MCF 10A (cell line): ENCODE data around the gene MLLT10. TPM values are rescaled to one million over a fixed set of nuclear protein-coding genes. Genes with fewer than 3 reads are reported as not detected.

Experiments used
- BruUV-seq: library from RNA; stranded (reverse); fragments of 400-500 nt; replicated peaks from 2 replicates; lab custom pipeline; 2021; lab: Mats Ljungman, UMichigan
- CTCF ChIA-PET: fragments of 300-600 bp; sonication (Branson Sonifier 250); formaldehyde crosslinking; extraction: SDS; loops from one replicate; lab custom pipeline; 2021; ENCODE audit warnings: antibody characterized with exemption, inconsistent platforms; lab: Yijun Ruan, JAX
- POLR2A ChIA-PET: fragments of 300-600, 350-650 bp; sonication (Branson Sonifier 250); formaldehyde crosslinking; extraction: SDS; loops from one replicate; lab custom pipeline; 2020; ENCODE audit warnings: antibody characterized with exemption, inconsistent platforms; lab: Yijun Ruan, JAX
- DNase-seq: peaks from one replicate; pipeline ENCODE4 v3.0.0-alpha.2; 2018; ENCODE audit not compliant: unreplicated experiment
- H3K27ac Mint-ChIP-seq: one replicate; pipeline ENCODE4 v1.8.0; 2022; ENCODE audit warnings: mild to moderate bottlenecking, low read depth, mixed read lengths; ENCODE audit not compliant: unreplicated experiment
- H3K27me3 Mint-ChIP-seq: one replicate; pipeline ENCODE4 v1.8.0; 2022; ENCODE audit warnings: mixed read lengths; ENCODE audit not compliant: insufficient read depth, unreplicated experiment
- H3K36me3 Mint-ChIP-seq: one replicate; pipeline ENCODE4 v1.8.0; 2022; ENCODE audit warnings: mild to moderate bottlenecking, moderate library complexity, mixed read lengths; ENCODE audit not compliant: insufficient read depth, unreplicated experiment
- H3K4me1 Mint-ChIP-seq: one replicate; pipeline ENCODE4 v1.8.0; 2022; ENCODE audit warnings: mixed read lengths; ENCODE audit not compliant: insufficient read depth, unreplicated experiment
- H3K4me3 Mint-ChIP-seq: one replicate; pipeline ENCODE4 v1.8.0; 2022; ENCODE audit warnings: mild to moderate bottlenecking, moderate library complexity, mixed read lengths; ENCODE audit not compliant: unreplicated experiment
- H3K9me3 Mint-ChIP-seq: one replicate; pipeline ENCODE4 v1.8.0; 2022; ENCODE audit warnings: mixed read lengths; ENCODE audit not compliant: unreplicated experiment
- intact Hi-C: fragments of 100-400 bp; cut with micrococcal nuclease; formaldehyde crosslinking; loops from 2 replicates; pipeline ENCODE4 v1.14.1; 2022
- total RNA-seq: library from RNA; stranded (reverse); gene quantifications from 2 replicates; pipeline ENCODE4 v1.2.3, GENCODE V29; 2022
- TF ChIP-seq, protein P1 (sequence below): fragments of 200-600 bp; IDR thresholded peaks from one replicate; pipeline ENCODE4 v1.8.0; 2022; ENCODE audit warnings: antibody characterized with exemption, mild to moderate bottlenecking; ENCODE audit not compliant: unreplicated experiment

Gene MLLT10
- total RNA-seq, 1 experiment from 2014 or later = 47.5 TPM

DNA sequence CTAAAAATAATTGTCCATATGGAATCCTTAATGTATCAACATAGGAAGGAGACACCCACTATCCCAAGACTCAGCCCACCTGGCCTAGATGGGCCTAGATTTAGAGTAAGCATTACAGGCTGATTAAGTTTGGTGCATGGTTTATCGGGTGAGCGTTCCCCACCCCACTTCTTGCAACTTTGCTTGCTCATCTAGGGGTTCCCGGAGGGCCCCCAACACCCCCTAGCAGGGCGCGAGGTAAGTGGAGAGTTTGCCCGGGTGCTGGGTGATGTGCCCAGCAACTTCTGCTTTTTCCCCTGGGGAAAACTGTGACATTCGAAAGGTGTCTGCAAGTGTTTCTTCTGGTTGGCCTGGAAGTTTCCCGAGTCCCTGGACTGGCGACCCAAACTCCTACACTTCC lies 40.2 kb upstream of the MLLT10 start:
- Mint-ChIP-seq H3K36me3 (no peaks in the 10 kb centered on the region), H3K27ac (no peak overlapping the region), H3K9me3 (no peaks in the 10 kb centered on the region), H3K4me1 (peaks cover 2% of the 10 kb centered on the region), H3K27me3 (peaks cover 12% of the 10 kb centered on the region), H3K4me3 (peak overlapping the region; percentile 48)
- POLR2A ChIA-PET = interaction anchor here (0.8 kb wide), 1 partner anchor 34 kb away, joined by 4 read pairs; no protein-coding TSS in a partner anchor
- TF ChIP-seq, protein P1, sequence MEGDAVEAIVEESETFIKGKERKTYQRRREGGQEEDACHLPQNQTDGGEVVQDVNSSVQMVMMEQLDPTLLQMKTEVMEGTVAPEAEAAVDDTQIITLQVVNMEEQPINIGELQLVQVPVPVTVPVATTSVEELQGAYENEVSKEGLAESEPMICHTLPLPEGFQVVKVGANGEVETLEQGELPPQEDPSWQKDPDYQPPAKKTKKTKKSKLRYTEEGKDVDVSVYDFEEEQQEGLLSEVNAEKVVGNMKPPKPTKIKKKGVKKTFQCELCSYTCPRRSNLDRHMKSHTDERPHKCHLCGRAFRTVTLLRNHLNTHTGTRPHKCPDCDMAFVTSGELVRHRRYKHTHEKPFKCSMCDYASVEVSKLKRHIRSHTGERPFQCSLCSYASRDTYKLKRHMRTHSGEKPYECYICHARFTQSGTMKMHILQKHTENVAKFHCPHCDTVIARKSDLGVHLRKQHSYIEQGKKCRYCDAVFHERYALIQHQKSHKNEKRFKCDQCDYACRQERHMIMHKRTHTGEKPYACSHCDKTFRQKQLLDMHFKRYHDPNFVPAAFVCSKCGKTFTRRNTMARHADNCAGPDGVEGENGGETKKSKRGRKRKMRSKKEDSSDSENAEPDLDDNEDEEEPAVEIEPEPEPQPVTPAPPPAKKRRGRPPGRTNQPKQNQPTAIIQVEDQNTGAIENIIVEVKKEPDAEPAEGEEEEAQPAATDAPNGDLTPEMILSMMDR = no peak
- intact Hi-C loops = loop anchor here (2.0 to 10.0 kb wide), 3 partner anchors 159 to 1491 kb away; no protein-coding TSS in a partner anchor
- DNase-seq = no peak
- CTCF ChIA-PET = interaction anchor here (0.5 to 7.8 kb wide), 11 partner anchors 8 to 1494 kb away, joined by 3 to 68 read pairs (median 4); no protein-coding TSS in a partner anchor
- no TSS peak for BruUV-seq

DNA sequence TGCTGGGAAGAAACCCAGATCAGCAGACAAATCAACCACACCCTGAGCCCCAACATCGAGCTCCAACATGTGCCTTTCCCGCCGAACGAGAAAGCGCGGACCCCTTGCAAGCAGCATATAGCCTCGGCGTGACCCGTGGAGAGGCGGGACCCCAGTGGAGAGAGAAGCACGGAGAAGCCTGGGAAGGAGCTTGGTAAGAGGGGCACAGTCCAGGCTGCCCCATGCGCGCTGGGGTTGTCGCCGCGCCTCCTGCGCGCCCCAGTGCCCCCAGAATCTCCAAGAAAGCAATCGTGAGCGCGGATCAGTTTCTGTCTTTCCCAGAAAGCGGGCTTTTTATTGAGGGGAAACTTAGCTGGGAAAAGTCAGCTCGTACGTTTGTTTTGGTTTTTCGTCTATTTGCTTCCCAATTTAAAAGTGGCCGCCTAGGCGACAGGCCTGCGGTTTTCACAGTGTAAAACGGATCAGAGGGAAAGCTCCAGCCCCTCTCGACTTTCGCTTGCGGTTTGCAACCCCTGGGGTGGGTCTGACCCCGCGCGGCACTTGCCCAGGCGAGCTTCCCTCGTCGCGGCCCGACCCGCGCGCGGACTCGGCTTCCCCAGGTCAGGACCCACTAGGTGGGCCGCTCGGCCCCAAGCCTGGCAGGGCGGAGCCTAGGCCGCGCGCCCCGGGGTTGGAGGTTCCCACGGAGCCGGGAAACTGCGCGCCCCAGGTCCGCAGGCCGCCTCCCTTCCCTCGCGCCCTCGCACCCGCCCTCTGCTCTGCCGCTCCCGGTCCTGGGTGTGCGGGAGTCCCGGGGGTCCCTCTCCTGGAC lies 39.6 kb upstream of the MLLT10 start:
- no TSS peak for BruUV-seq
- POLR2A ChIA-PET = interaction anchor here (0.8 kb wide), 1 partner anchor 34 kb away, joined by 4 read pairs; no protein-coding TSS in a partner anchor
- H3K36me3 Mint-ChIP-seq = no peaks in the 10 kb centered on the region
- DNase-seq = no peak
- TF ChIP-seq, protein P1 = no peak
- H3K27ac Mint-ChIP-seq = no peak overlapping the region
- no peaks in the 10 kb centered on the region for H3K4me1 Mint-ChIP-seq
- peaks cover 19% of the 10 kb centered on the region for H3K27me3 Mint-ChIP-seq
- intact Hi-C loops = loop anchor here (1.0 to 10.0 kb wide), 7 partner anchors 160 to 1490 kb away; no protein-coding TSS in a partner anchor
- peak overlapping the region; percentile 48 for H3K4me3 Mint-ChIP-seq
- no peaks in the 10 kb centered on the region for H3K9me3 Mint-ChIP-seq
- CTCF ChIA-PET = interaction anchor here (0.5 to 7.8 kb wide), 13 partner anchors 9 to 1493 kb away, joined by 3 to 68 read pairs (median 4); no protein-coding TSS in a partner anchor

DNA sequence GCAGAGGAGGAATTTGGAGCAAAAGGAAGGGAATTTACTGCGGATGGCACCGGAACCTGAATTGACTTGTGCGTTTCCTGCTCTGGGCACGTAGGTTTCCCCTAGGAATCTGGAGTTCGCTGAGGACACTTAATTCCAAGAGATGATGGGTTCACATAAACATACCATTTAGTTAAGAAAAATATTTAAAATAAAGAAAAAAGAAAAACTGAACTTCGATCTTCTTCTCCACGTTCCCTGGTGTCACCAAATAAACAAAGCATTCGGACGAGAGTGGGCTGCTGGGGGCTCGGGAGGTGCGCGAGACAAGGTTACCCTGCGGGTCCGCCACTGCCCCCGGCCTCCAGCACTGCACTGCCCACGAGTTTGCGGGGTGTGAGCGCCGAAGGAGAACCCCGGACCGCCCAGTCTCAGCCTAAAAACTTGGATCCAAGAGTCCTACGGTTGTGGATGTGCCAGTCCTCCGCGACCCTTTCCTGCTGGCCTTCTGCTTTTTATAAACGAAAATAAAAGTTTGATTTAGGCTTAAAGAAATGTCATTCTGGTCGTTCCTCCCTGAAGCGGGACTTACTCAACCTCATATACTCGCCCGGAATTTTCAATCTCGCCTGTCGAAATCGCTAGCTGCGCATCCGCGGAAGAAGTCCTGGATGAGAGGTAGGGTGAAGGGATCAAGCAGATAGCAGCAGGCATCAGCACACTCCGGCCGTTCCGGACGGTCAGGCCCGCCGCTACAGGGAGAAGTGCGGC lies 38.9 kb upstream of the MLLT10 start:
- POLR2A ChIA-PET = interaction anchor here (0.6 to 4.2 kb wide), 14 partner anchors 21 to 942 kb away, joined by 3 to 141 read pairs (median 4); partner anchors contain the start of genes MLLT10 and SKIDA1
- Mint-ChIP-seq H3K36me3 (no peaks in the 10 kb centered on the region), H3K27me3 (peaks cover 21% of the 10 kb centered on the region), H3K4me1 (no peaks in the 10 kb centered on the region), H3K4me3 (peak overlapping the region; percentile 82), H3K27ac (peak overlapping the region; percentile 64), H3K9me3 (no peaks in the 10 kb centered on the region)
- CTCF ChIA-PET = interaction anchor here (0.6 to 7.8 kb wide), 19 partner anchors 9 to 458 kb away, joined by 3 to 68 read pairs (median 4); partner anchors contain the start of gene SKIDA1
- TF ChIP-seq, protein P1 = no peak
- intact Hi-C loops = loop anchor here (1.0 to 10.0 kb wide), 7 partner anchors 160 to 1490 kb away; no protein-coding TSS in a partner anchor
- no TSS peak for BruUV-seq
- no peak for DNase-seq
